GM12878 (cell line): ENCODE results near the gene SCARB1. TPM values are rescaled to one million over a fixed set of nuclear protein-coding genes. Genes with fewer than 3 reads are reported as not detected.

Experiments
- ATAC-seq: fragments of 200-7000 bp; cut with Tn5 transposase; 3 replicates; pipeline ENCODE4 v1.9.1; 2020; ENCODE audit warnings: mild to moderate bottlenecking, moderate library complexity
- BruUV-seq: library from RNA; stranded (reverse); fragments of 400-500 nt; replicated peaks from 2 replicates; lab custom pipeline; 2021; lab: Mats Ljungman, UMichigan
- CTCF ChIA-PET: fragments of 300-600 bp; sonication (Branson Sonifier 250); formaldehyde crosslinking; extraction: SDS; loops from one replicate; lab custom pipeline; 2021; ENCODE audit warnings: inconsistent platforms; lab: Yijun Ruan, JAX
- POLR2A ChIA-PET: fragments of 350-600 bp; formaldehyde crosslinking; extraction: SDS; loops from one replicate; lab custom pipeline; 2021; ENCODE audit warnings: inconsistent platforms; lab: Charles Lee
- RAD21 ChIA-PET: fragments of 300-600 bp; sonication (Branson Sonifier 250); formaldehyde crosslinking; loops from one replicate; lab custom pipeline; 2023; ENCODE audit warnings: antibody characterized with exemption; ENCODE audit not compliant: unreplicated experiment; lab: Charles Lee
- SMC1A ChIA-PET: fragments of 300-600 bp; sonication (Branson Sonifier 250); formaldehyde crosslinking; loops from one replicate; lab custom pipeline; 2023; ENCODE audit not compliant: unreplicated experiment, uncharacterized antibody; lab: Charles Lee
- DNase-seq: peaks from one replicate; pipeline ENCODE4 v3.0.0-alpha.2; 2011; ENCODE audit warnings: low read depth, low spot score
- FAIRE-seq: peaks from 3 replicates; lab custom pipeline; 2011; peaks lifted over from hg19 to GRCh38; lab: Jason Lieb, UNC
- H2AFZ ChIP-seq: 2 replicates; pipeline ENCODE4 v1.6.0; 2011; ENCODE audit warnings: low read depth, low read length, control low read depth; ENCODE audit not compliant: control insufficient read depth
- H3K27ac ChIP-seq: 2 replicates; pipeline ENCODE4 v1.5.1; 2011; ENCODE audit warnings: control low read depth; ENCODE audit not compliant: control insufficient read depth, insufficient read depth
- H3K27me3 ChIP-seq, 2 experiments: replicated peaks in 1 of 2; 2 replicates each; pipeline versions ENCODE4 v1.6.0 to v1.6.1; 2011; ENCODE audit warnings: low read length in 1 of 2; ENCODE audit not compliant: control insufficient read depth in 2 of 2, insufficient read depth in 2 of 2
- H3K36me3 ChIP-seq, 2 experiments: 2 replicates each; pipeline ENCODE4 v1.5.1; 2011; ENCODE audit warnings: low read length in 1 of 2; ENCODE audit not compliant: control insufficient read depth in 2 of 2, insufficient read depth in 2 of 2
- H3K4me1 ChIP-seq: 2 replicates; pipeline ENCODE4 v1.6.1; 2011; ENCODE audit warnings: mild to moderate bottlenecking, low read length, moderate library complexity, mixed read lengths; ENCODE audit not compliant: control insufficient read depth, insufficient read depth
- H3K4me2 ChIP-seq: 2 replicates; pipeline ENCODE4 v1.6.0; 2011; ENCODE audit warnings: control low read depth; ENCODE audit not compliant: control insufficient read depth, insufficient read depth
- H3K4me3 ChIP-seq: fragments of 200-600 bp; sonication (generic); 2 replicates; pipeline ENCODE4 v1.5.1; 2016
- H3K79me2 ChIP-seq: 2 replicates; pipeline ENCODE4 v1.6.0; 2011; ENCODE audit warnings: low read length; ENCODE audit not compliant: control insufficient read depth, insufficient read depth
- H3K9ac ChIP-seq: 2 replicates; pipeline ENCODE4 v1.8.0; 2011; ENCODE audit warnings: low read length, control low read depth, mixed read lengths; ENCODE audit not compliant: control insufficient read depth, insufficient read depth
- H3K9me3 ChIP-seq: replicated peaks from 3 replicates; pipeline ENCODE4 v1.5.1; 2011; ENCODE audit warnings: mild to moderate bottlenecking, low read length; ENCODE audit not compliant: control insufficient read depth, insufficient read depth
- H4K20me1 ChIP-seq: 2 replicates; pipeline ENCODE4 v1.6.0; 2011; ENCODE audit not compliant: control insufficient read depth, insufficient read depth
- DPF2 ChIP-seq: fragments of 450-650 bp; IDR thresholded peaks from 2 replicates; pipeline ENCODE4 v1.6.1; 2017; ENCODE audit warnings: mild to moderate bottlenecking
- ZBTB11 ChIP-seq: fragments of 450-650 bp; formaldehyde crosslinking; IDR thresholded peaks from 2 replicates; pipeline ENCODE4 v1.5.0; 2022; ENCODE audit warnings: mild to moderate bottlenecking, missing genetic modification characterization
- WGBS: methylation state at CpG from one replicate; pipeline ENCODE4 v1.1.6; 2016; ENCODE audit warnings: low lambda C conversion rate; ENCODE audit not compliant: insufficient replicate concordance, insufficient coverage; ENCODE audit errors: missing lambda C conversion rate; 5-methylcytosine and 5-hydroxymethylcytosine counted together
- in situ Hi-C: fragments of 300-500 bp; cut with MboI; formaldehyde crosslinking; loops from 9 replicates; pipeline ENCODE4 v1.14.3; 2018; ENCODE audit warnings: mixed read lengths
- intact Hi-C: fragments of 100-400 bp; cut with micrococcal nuclease; formaldehyde crosslinking; loops from one replicate; pipeline ENCODE4 v1.14.2; 2022; ENCODE audit not compliant: unreplicated experiment
- polyA plus RNA-seq, 11 experiments: library from polyadenylated mRNA; depleted of rRNA in 4 of 11; unstranded in 6 of 11; stranded (reverse) in 5 of 11; fragments of >200 nt; fragmentation: Nextera tagmentation in 4 of 11; fragmentation: Illumina TruSeq in 1 of 11; extraction: Ambion mirVana in 4 of 11; extraction: Trizol in 1 of 11; gene quantifications; 1 replicate in 1 of 11; 2 replicates in 10 of 11; pipeline versions ENCODE4 v1.2.1 to v1.2.3, GENCODE V29; 2011 to 2016; ENCODE audit warnings: inconsistent platforms in 2 of 11, missing spikeins in 2 of 11, low read depth in 1 of 11
- total RNA-seq, 4 experiments: library from RNA; depleted of rRNA in 3 of 4; stranded (reverse); fragments of >200 nt in 3 of 4; fragmentation: Illumina TruSeq in 1 of 4; extraction: Trizol in 1 of 4; gene quantifications; 2 replicates each; pipeline versions ENCODE4 v1.2.1 to v1.2.3, GENCODE V29; 2013 to 2021
- TF ChIP-seq, protein P1 (sequence below): IDR thresholded peaks from 2 replicates; pipeline ENCODE4 v1.6.1; 2011; ENCODE audit warnings: borderline replicate concordance, low read depth, mild to moderate bottlenecking, moderate library complexity, low read length; ENCODE audit not compliant: insufficient read depth, poor library complexity, severe bottlenecking

SCARB1 gene
- total and polyA plus RNA-seq, 10 of the 15 experiments (the other 5 are each of a cell fraction or from before 2014, with no cell fraction given) = 0.34 to 104 (median 63.1) TPM

DNA sequence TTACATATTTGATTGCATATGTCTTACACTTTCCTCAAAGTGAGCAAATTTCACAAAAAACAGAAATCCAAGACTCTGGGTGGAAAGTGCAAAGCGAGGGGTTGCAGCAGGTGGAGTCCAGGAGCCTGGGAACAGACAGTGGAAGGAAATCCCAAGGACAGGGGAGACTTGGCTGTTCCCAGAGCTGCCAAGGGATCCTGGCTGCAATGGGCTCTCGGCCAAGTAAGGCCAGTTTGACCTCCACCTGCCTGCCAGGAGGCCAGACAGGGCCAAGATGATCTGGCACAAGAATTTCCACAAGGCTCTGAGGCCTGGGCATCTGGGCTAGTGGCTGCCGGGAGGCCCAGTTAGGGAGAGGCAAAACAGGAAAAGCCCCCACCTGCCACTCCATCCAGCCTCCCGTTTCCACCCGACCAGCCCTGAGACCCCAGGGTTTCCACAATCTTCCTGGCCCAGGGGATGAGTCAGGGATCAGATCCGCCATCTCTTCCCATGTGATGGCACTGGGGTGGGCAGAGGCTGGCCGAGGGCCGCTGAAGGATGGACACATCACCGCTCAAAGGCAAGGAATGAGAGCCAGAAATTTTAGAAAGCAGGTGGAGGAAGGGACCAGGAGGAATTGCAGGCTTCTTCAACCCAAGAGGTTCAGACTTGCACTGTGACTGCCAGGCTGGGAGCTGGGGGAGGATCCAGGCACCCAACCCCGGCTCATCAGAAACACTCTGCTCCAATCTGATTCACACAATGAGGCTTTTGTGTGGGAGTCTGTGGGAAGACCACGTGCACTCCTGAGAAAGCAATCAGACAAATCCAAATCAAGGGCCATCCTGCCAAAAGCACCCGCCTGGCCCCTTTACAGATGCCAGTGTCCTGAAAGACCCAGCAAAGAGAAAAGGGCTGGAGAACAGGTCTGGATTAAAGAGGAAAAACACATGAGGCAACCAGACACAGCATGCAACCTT lies 16.3 kb downstream of the SCARB1 start:
- FAIRE-seq (no peak), ATAC-seq (no peak), DNase-seq (no peak)
- no TSS peak for BruUV-seq
- ChIA-PET CTCF (no interaction called here), RAD21 (no interaction called here), SMC1A (no interaction called here), POLR2A (no interaction called here)
- intact Hi-C loops (no loop called here), in situ Hi-C loops (no loop called here)
- WGBS = 75% methylated on average over 12 of the region's 12 CpGs
- no peak overlapping the region for H3K9ac ChIP-seq
- no peaks in the 10 kb centered on the region for H3K9me3 ChIP-seq
- H2AFZ ChIP-seq = no peak overlapping the region
- H3K4me2 ChIP-seq = no peak overlapping the region
- peaks cover 27% of the 10 kb centered on the region for H3K79me2 ChIP-seq
- TF ChIP-seq, protein P1, sequence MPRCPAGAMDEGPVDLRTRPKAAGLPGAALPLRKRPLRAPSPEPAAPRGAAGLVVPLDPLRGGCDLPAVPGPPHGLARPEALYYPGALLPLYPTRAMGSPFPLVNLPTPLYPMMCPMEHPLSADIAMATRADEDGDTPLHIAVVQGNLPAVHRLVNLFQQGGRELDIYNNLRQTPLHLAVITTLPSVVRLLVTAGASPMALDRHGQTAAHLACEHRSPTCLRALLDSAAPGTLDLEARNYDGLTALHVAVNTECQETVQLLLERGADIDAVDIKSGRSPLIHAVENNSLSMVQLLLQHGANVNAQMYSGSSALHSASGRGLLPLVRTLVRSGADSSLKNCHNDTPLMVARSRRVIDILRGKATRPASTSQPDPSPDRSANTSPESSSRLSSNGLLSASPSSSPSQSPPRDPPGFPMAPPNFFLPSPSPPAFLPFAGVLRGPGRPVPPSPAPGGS = no peak
- TF ChIP-seq ZBTB11 (CRISPR knock-in tag) (no peak), DPF2 (no peak)
- H3K36me3 ChIP-seq = peaks cover 0 to 10% of the 10 kb centered on the region in 2 experiments; a peak in 3 of 4 replicates
- no peaks in the 10 kb centered on the region for H3K4me1 ChIP-seq
- H3K27me3 ChIP-seq = no peaks in the 10 kb centered on the region
- no peak overlapping the region for H3K27ac ChIP-seq
- no peak overlapping the region for H3K4me3 ChIP-seq
- no peaks in the 10 kb centered on the region for H4K20me1 ChIP-seq
